K562 treated with DMSO at 1 percent for 12 hours (cell line): Measurements from ENCODE around the gene CELSR2. TPM values are rescaled to one million over a fixed set of nuclear protein-coding genes. Genes with fewer than 3 reads are reported as not detected.

Experiments used
- total RNA-seq: library from RNA; unstranded; fragments of 300-600 nt; gene quantifications from 2 replicates; pipeline ENCODE4 v1.2.3, GENCODE V29; 2022; ENCODE audit not compliant: insufficient read depth

Gene CELSR2
- 4.5 and 24.3 TPM in 2 replicates for total RNA-seq

DNA sequence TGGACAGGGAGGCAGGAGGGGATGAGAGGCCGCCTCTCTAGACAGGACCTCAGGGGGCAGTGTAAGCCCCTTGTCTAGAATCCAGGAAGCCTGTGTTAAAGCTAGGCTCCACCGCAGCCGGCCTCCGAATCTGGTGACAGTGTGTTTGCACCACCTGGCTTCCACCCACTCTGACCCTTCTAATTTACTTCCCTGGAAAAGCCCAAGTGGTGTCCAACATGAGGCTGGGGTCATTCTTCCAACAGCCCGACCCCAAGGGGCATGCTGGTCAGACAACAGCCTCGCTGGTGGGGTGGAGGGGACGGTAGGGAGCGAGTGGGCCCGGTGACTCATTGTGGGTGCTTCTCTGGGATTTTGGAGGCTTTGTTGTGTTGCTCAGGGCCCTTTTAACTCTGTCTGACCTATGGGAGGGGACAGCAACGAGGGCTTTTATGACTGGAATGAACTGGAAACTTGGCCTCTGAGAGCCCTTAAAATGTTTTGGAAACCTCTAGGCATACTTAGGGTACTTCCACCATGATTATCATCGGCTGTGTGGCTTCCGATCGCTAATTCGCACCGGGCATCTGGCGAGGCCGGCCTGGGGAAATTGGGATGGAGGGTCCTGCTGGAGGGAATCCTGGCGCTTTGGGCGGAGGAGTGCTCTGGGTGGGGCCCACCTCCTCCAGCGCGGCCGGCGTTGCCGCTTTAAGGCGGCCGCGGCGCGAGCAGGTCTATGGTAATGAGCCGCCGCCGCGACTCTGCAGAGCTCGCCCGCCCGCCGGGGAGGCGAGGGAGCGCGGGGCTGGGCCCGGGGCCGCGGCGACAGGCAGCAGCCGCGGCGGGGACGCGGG, at the start of gene CELSR2:
CELSR2 (plus strand) TSS at position 743 of the 833 bp plus-strand sequence. CDS start 541 bp downstream, outside the sequence.

GRCh38 chr1:109213824-109214693, 35.3 kb upstream of the CELSR2 start, which contains the start of gene SARS1:
TSS of gene SARS1 (plus strand) at chr1:109213918. CDS start at chr1:109213993, 75 bp downstream.

GRCh38 chr1:109282952-109283747, 33.8 kb downstream of the CELSR2 start, which contains the start of gene PSRC1:
TSS of gene PSRC1 (minus strand) at chr1:109283145.

DNA sequence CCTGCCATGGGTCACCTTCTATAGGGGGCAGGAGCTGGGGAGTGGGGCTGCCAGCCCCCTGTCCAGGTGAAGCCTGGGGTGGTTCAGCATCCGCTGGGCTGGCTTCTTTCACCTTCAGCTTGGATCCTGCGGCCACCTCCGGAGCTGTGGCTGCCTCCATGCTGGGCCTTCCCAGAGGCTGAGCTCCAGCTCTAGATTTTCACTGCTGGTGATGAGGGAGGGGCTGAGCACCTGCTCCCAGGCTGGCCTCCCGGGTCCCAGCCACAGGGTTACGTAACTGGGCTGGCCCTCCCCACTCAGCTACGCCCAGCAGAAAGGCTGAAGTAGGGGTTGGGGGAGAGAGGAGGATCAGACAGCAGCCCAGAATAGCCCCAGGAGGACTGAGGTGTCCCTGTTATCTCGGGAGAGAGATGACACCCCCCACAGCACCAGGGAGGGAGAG, 57.5 kb downstream of the CELSR2 start, which contains the start of gene MYBPHL:
MYBPHL (minus strand) TSS at position 180 of the 442 bp plus-strand sequence; CDS start at position 160, 20 bp downstream.

Other genes with a start within 250 kb of the CELSR2 start
- 4.4 and 13.7 TPM in 2 replicates for gene WDR47, start 207.4 kb upstream of the CELSR2 start, total RNA-seq
- gene TAF13, start 173.5 kb upstream of the CELSR2 start, total RNA-seq = 29.6 and 54.9 TPM in 2 replicates
- gene TMEM167B, start 158.8 kb upstream of the CELSR2 start, total RNA-seq = 8.6 and 25.4 TPM in 2 replicates
- 0.13 and 0.19 TPM in 2 replicates for gene ELAPOR1, start 135.4 kb upstream of the CELSR2 start, total RNA-seq
- 556 and 670 TPM in 2 replicates for gene SARS1, start 35.6 kb upstream of the CELSR2 start, total RNA-seq
- 55.5 and 66.6 TPM in 2 replicates for gene PSRC1, start 33.6 kb downstream of the CELSR2 start, total RNA-seq
- not detected in 2 replicates for gene MYBPHL, start 57.5 kb downstream of the CELSR2 start, total RNA-seq
- 25.4 and 88.2 TPM in 2 replicates for gene SORT1, start 148.4 kb downstream of the CELSR2 start, total RNA-seq
- 117 and 150 TPM in 2 replicates for gene PSMA5, start 176.9 kb downstream of the CELSR2 start, total RNA-seq
- gene SYPL2, start 217.0 kb downstream of the CELSR2 start, total RNA-seq = not detected in 2 replicates
- gene ATXN7L2, start 234.4 kb downstream of the CELSR2 start, total RNA-seq = 7.8 and 9.2 TPM in 2 replicates
- gene CYB561D1, start 244.6 kb downstream of the CELSR2 start, total RNA-seq = 5.1 and 13.1 TPM in 2 replicates